SU-DHL-6 (cell line): Measurements from ENCODE around the gene ZKSCAN1.

Experiments used
- H2AFZ ChIP-seq: fragments of 200-600 bp; sonication (generic); 2 replicates; pipeline ENCODE4 v1.6.1; 2014; ENCODE audit warnings: low read depth, mild to moderate bottlenecking, moderate library complexity, mixed read lengths, antibody characterized with exemption, low read length; ENCODE audit not compliant: severe bottlenecking
- H3F3A ChIP-seq: fragments of 200-600 bp; shearing (Covaris generic); 2 replicates; pipeline ENCODE4 v1.6.0; 2016; ENCODE audit warnings: antibody characterized with exemption, mild to moderate bottlenecking; ENCODE audit not compliant: insufficient read depth
- H3K27ac ChIP-seq: fragments of 200-600 bp; sonication (generic); 2 replicates; pipeline ENCODE4 v1.5.1; 2016; ENCODE audit warnings: low read depth, mild to moderate bottlenecking, low read length, moderate library complexity, mixed read lengths
- H3K27me3 ChIP-seq: fragments of 200-600 bp; sonication (generic), shearing (Covaris generic); 2 replicates; pipeline ENCODE4 v1.6.0; 2014; ENCODE audit warnings: mild to moderate bottlenecking, low read length
- H3K36me3 ChIP-seq: fragments of 200-600 bp; sonication (generic); 2 replicates; pipeline ENCODE4 v1.6.1; 2014; ENCODE audit warnings: mild to moderate bottlenecking, low read length, mixed read lengths
- H3K4me2 ChIP-seq: fragments of 300-600, 200-600 bp; shearing (Covaris generic), sonication (generic); 2 replicates; pipeline ENCODE4 v1.6.0; 2014; ENCODE audit warnings: low read length, low read depth, mild to moderate bottlenecking; ENCODE audit not compliant: poor library complexity, severe bottlenecking
- H3K4me3 ChIP-seq: fragments of 200-600 bp; sonication (generic); 2 replicates; pipeline ENCODE4 v1.5.1; 2014; ENCODE audit warnings: antibody characterized with exemption, low read length, mild to moderate bottlenecking, mixed read lengths; ENCODE audit not compliant: insufficient read depth, poor library complexity, severe bottlenecking
- H3K79me2 ChIP-seq: fragments of 200-600 bp; sonication (generic); 2 replicates; pipeline ENCODE4 v1.6.1; 2014; ENCODE audit warnings: mild to moderate bottlenecking, low read length, moderate library complexity; ENCODE audit not compliant: insufficient read depth
- H3K9ac ChIP-seq: fragments of 200-600 bp; sonication (generic); 2 replicates; pipeline ENCODE4 v1.7.0; 2014; ENCODE audit warnings: mild to moderate bottlenecking, low read length
- H3K9me2 ChIP-seq: fragments of 200-600 bp; sonication (generic); replicated peaks from 2 replicates; pipeline ENCODE4 v1.6.1; 2014; ENCODE audit warnings: low read length; ENCODE audit not compliant: insufficient read depth
- H3K9me3 ChIP-seq: fragments of 200-600 bp; sonication (generic); 2 replicates; pipeline ENCODE4 v1.6.1; 2014; ENCODE audit warnings: low read length, mixed read lengths; ENCODE audit not compliant: insufficient read depth
- H4K20me1 ChIP-seq: fragments of 200-600 bp; sonication (generic); 2 replicates; pipeline ENCODE4 v1.6.1; 2014; ENCODE audit warnings: low read depth, mild to moderate bottlenecking, antibody characterized with exemption, low read length, moderate library complexity, mixed read lengths
- CTCF ChIP-seq: fragments of 200-600 bp; sonication (generic); IDR thresholded peaks from one replicate; pipeline ENCODE4 v1.5.1; 2017; ENCODE audit warnings: antibody characterized with exemption, mild to moderate bottlenecking, low read length, moderate library complexity; ENCODE audit not compliant: insufficient read depth, poor library complexity, severe bottlenecking
- EZH2phosphoT487 ChIP-seq: fragments of 200-600 bp; sonication (generic), shearing (Covaris generic); conservative IDR thresholded peaks from 2 replicates; pipeline ENCODE4 v1.6.1; 2018; ENCODE audit warnings: mild to moderate bottlenecking, antibody characterized with exemption, low read length, moderate library complexity, mixed read lengths

ZKSCAN1 gene

GRCh38 chr7:100088095-100088620 lies 72.8 kb downstream of the ZKSCAN1 start:
- Histone ChIP-seq H3K27me3 (no peaks in the 10 kb centered on the region; the same call in 1 of the 2 replicates), H3K9me3 (no peaks in the 10 kb centered on the region), H4K20me1 (no peaks in the 10 kb centered on the region), H3K4me3 (peak overlapping the region; percentile 87), H3K9ac (peak overlapping the region; percentile 93), H3F3A (peaks cover 43% of the 10 kb centered on the region), H3K79me2 (peaks cover 8% of the 10 kb centered on the region; the same call in 1 of the 2 replicates), H3K4me2 (peak overlapping the region; percentile 71), H2AFZ (peak overlapping the region; percentile 78), H3K27ac (peak overlapping the region; percentile 76), H3K36me3 (peaks cover 18% of the 10 kb centered on the region; the same call in 1 of the 2 replicates), H3K9me2 (no peaks in the 10 kb centered on the region)
- TF ChIP-seq EZH2phosphoT487 (no peak), CTCF (no peak)

GRCh38 chr7:100088621-100089457 lies 73.4 kb downstream of the ZKSCAN1 start, which contains the start of gene COPS6:
Gene COPS6, plus strand, starts transcription at chr7:100088969. Its CDS starts 22 bp downstream, at chr7:100088991.
- Histone ChIP-seq H3K9me3 (no peaks in the 10 kb centered on the region), H3F3A (peaks cover 43% of the 10 kb centered on the region), H3K79me2 (peaks cover 8% of the 10 kb centered on the region; the same call in 1 of the 2 replicates), H3K9ac (peak within 1 kb of the TSS; percentile 93), H3K4me3 (peak within 1 kb of the TSS; percentile 87), H3K36me3 (peaks cover 23% of the 10 kb centered on the region; the same call in 1 of the 2 replicates), H4K20me1 (no peaks in the 10 kb centered on the region), H3K9me2 (no peaks in the 10 kb centered on the region), H3K27me3 (no peaks in the 10 kb centered on the region; the same call in 1 of the 2 replicates), H3K4me2 (peak within 1 kb of the TSS; percentile 71), H3K27ac (peak within 1 kb of the TSS; percentile 76), H2AFZ (peak within 1 kb of the TSS; percentile 78)
- TF ChIP-seq EZH2phosphoT487 (no peak), CTCF (no peak)

GRCh38 chr7:100089458-100090196 lies 74.2 kb downstream of the ZKSCAN1 start:
- H3K9me3 ChIP-seq: no peaks in the 10 kb centered on the region
- peak overlapping the region; percentile 93 for H3K9ac ChIP-seq
- peaks cover 8% of the 10 kb centered on the region; the same call in 1 of the 2 replicates for H3K79me2 ChIP-seq
- peaks cover 51% of the 10 kb centered on the region for H3F3A ChIP-seq
- H3K9me2 ChIP-seq: no peaks in the 10 kb centered on the region
- H3K27ac ChIP-seq: peak overlapping the region; percentile 76
- H3K4me2 ChIP-seq: peak overlapping the region; percentile 71
- TF ChIP-seq EZH2phosphoT487: no peak
- no peak for TF ChIP-seq CTCF
- no peaks in the 10 kb centered on the region; the same call in 1 of the 2 replicates for H3K27me3 ChIP-seq
- H2AFZ ChIP-seq: peak overlapping the region; percentile 78
- H4K20me1 ChIP-seq: peaks cover 4% of the 10 kb centered on the region; the same call in 1 of the 2 replicates
- H3K36me3 ChIP-seq: peaks cover 31% of the 10 kb centered on the region
- peak overlapping the region; percentile 87 for H3K4me3 ChIP-seq
